GM12891 (cell line): ENCODE measurements around the gene CDH22.

Experiments
- PAX5 ChIP-seq: IDR thresholded peaks from 2 replicates; pipeline ENCODE4 v1.6.1; 2011; ENCODE audit warnings: low read length, moderate library complexity, mild to moderate bottlenecking; ENCODE audit not compliant: insufficient read depth, severe bottlenecking
- POLR2A ChIP-seq: IDR thresholded peaks from 2 replicates; pipeline ENCODE4 v1.6.1; 2011; ENCODE audit warnings: low read depth, low read length, control low read depth
- POLR2AphosphoS5 ChIP-seq: IDR thresholded peaks from 2 replicates; pipeline ENCODE4 v1.6.1; 2011; ENCODE audit warnings: low read depth, low read length, control low read depth
- POU2F2 ChIP-seq: IDR thresholded peaks from 2 replicates; pipeline ENCODE4 v1.6.1; 2011; ENCODE audit warnings: low read depth, mild to moderate bottlenecking, control low read depth, low read length, moderate library complexity
- TAF1 ChIP-seq: IDR thresholded peaks from 2 replicates; pipeline ENCODE4 v1.6.1; 2011; ENCODE audit warnings: low read depth, low read length, control low read depth

- no peak for TF ChIP-seq POU2F2
- TF ChIP-seq POLR2AphosphoS5: no peak
- no peak for TF ChIP-seq POLR2A
- TF ChIP-seq TAF1: no peak
- TF ChIP-seq PAX5: no peak
These were observed 16.9 kb downstream of the CDH22 start for GRCh38 chr20:46291401-46291800.
